Measurements from ENCODE around the gene CCR2.

CCR2 gene

DNA sequence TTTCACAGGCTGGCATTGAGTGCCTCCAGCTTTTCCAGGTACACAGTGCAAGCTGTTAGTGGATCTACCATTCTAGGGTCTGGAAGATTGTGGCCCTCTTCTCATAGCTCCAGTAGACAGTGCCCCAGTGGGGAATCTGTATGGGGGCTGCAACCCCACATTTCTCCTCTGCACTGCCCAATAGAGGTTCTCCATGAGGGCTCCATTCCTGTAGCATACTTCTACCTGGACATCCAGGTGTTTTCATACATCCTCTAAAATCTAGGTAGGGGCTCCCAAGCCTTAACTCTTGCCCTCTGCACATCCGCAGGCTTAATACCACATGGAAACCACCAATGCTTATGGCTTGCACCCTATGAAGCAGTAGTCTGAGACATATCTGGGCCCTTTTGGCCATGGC is 15.1 kb upstream of the CCR2 start:
- no peak for DNase-seq
- Mint-ChIP-seq H3K4me1 (no peaks in the 10 kb centered on the region), H3K9me3 (peaks cover 15 to 19% of the 10 kb centered on the region in 2 donors), H3K27ac (no peak overlapping the region), H3K4me3 (no peak overlapping the region), H3K27me3 (no peaks in the 10 kb centered on the region), H3K36me3 (peaks cover 5 to 7% of the 10 kb centered on the region in 2 donors)
- no peak for ATAC-seq (replicated peaks)

DNA sequence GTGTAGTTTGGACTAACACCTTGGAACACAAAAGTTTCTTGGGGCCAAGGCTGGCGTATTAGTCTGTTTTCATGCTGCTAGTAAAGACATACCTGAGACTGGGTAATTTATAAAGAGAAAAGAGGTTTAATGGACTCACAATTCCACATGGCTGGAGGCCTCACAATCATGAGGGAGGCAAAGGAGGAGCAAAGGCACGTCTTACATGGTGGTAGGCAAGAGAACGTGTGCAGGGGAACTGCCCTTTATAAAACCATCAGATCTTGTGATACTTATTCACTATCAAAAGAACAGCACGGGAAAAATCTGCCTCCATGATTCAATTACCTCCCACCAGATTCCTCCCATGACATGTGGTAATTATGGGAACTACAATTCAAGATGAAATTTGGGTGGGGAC is 9.4 kb upstream of the CCR2 start:
- H3K27me3 Mint-ChIP-seq: no peaks in the 10 kb centered on the region
- H3K27ac Mint-ChIP-seq: no peak overlapping the region
- no peak for DNase-seq
- H3K4me3 Mint-ChIP-seq: no peak overlapping the region
- no peak for ATAC-seq (replicated peaks)
- peaks cover 10 to 11% of the 10 kb centered on the region in 2 donors for H3K4me1 Mint-ChIP-seq
- H3K9me3 Mint-ChIP-seq: peaks cover 5 to 10% of the 10 kb centered on the region in 2 donors
- H3K36me3 Mint-ChIP-seq: peaks cover 0 to 1% of the 10 kb centered on the region in 2 donors

DNA sequence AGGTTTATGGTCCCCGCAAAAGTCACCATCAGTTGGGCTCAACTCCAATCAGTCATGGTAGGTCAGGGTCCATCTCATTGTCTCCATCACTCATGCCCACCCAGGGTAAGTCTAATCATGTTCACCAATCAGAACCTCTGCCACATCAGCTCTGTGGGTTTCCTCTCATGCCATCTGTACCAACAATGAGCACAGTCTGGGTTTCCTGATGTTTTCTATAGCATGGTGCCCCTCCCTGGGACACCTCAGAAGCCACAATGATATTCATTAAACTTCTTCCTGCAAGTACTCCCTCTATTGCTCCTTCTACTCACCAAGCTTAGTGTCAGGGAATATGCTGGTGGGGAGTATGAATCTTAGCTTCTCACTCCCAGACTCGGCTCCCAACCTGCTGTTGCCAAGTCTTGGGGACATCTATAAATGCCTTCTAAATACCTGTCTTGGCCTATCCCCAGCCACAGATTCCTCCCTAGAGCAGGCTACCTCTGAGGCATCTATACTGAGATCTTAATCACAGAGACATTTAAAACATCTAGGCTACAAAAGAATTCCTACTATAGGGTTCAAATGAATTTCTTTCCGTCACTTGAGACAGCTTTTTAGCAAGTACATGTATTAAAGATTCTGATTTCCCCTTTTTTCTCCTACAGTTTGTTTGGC is 5.0 kb upstream of the CCR2 start:
- Mint-ChIP-seq H3K4me3 (no peak overlapping the region), H3K36me3 (no peaks in the 10 kb centered on the region), H3K27ac (peak overlapping the region; percentile 21), H3K9me3 (no peaks in the 10 kb centered on the region), H3K27me3 (no peaks in the 10 kb centered on the region), H3K4me1 (peaks cover 40 to 52% of the 10 kb centered on the region in 2 donors)
- ATAC-seq (replicated peaks) (no peak), DNase-seq (no peak)

DNA sequence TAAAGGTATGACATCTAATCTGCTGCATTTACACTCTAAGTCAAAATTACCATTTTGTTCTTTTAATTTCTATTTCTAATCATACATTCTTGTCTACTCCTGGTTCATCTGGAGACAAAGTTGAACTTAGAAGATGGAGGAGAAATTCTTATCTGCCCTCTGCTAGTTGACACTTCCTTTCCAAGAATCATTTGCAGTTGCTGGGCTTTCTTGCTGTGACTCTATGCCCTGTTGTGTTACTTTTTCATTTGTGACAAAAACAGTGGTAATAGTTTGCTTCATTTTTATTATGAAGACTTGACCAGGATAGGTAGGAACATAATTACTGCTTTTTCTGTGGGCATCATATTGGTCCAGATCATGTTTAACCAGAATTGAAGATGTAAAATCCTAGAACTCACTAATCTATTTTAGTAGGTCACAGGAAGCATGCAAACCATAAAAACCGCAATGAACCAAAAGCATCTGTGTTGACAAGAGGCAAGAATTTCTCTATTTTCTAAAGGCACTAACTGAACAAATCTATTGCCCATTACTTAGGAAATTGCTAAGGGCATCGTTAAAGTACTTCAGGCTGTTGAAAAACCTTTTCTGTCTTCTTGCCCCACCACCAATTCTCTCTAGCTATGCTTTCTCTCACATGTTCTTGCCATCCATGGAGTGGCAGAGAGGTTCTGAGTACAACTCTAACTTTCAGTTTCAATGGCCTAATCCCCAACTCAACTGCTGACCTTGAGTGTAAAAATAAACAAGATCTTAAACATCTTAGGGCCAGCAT is 4.2 kb upstream of the CCR2 start:
- Mint-ChIP-seq H3K27ac (no peak overlapping the region), H3K27me3 (no peaks in the 10 kb centered on the region), H3K4me1 (peaks cover 44 to 59% of the 10 kb centered on the region in 2 donors), H3K4me3 (no peak overlapping the region), H3K36me3 (no peaks in the 10 kb centered on the region), H3K9me3 (no peaks in the 10 kb centered on the region)
- peak; percentile 38 to 66 for ATAC-seq (replicated peaks)
- DNase-seq: no peak

DNA sequence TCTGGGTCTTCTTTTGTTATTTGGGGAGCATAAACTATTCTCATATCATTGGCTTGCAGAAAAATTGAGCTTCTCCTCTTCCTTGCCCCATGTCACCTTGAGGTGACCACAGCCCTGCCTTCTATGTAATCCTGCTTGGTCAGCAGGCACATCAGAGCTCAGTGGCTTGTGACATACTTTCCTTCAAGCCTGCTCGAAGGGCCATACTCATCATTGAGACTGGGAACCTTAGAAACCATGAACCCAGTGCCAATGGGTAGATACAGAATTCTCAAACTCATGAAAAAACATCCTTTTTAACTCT is 3.7 kb upstream of the CCR2 start:
- Mint-ChIP-seq H3K27me3 (peaks cover 0 to 4% of the 10 kb centered on the region in 2 donors), H3K36me3 (no peaks in the 10 kb centered on the region), H3K4me1 (peaks cover 47 to 65% of the 10 kb centered on the region in 2 donors), H3K27ac (no peak overlapping the region), H3K9me3 (no peaks in the 10 kb centered on the region), H3K4me3 (no peak overlapping the region)
- ATAC-seq (replicated peaks) (peak in 1 of 2 donors; percentile 16), DNase-seq (no peak)

DNA sequence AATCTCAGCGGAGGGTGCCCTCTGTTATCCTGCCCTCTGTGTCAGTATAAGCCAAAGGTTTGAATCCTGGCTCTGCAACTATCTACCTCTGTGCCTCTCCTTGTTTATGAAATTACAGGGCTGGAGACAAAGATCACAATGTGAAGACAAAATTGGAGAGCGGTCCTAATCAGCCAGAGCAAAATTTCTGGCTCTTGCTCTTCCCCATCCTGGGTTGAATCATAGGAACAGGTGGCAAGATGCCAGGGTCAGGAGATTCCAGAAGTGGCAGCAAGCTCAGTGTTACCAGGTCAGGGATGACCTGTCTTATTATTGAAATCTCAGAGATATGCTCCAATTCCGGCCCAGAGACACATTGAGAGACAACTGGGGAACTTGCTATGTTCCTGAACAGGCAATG is 2.3 kb upstream of the CCR2 start:
- peaks cover 6 to 7% of the 10 kb centered on the region in 2 donors for H3K27me3 Mint-ChIP-seq
- H3K36me3 Mint-ChIP-seq: peaks cover 0 to 2% of the 10 kb centered on the region in 2 donors
- H3K4me3 Mint-ChIP-seq: no peak overlapping the region
- ATAC-seq (replicated peaks) (no peak), DNase-seq (no peak)
- peaks cover 0 to 2% of the 10 kb centered on the region in 2 donors for H3K9me3 Mint-ChIP-seq
- peaks cover 53 to 74% of the 10 kb centered on the region in 2 donors for H3K4me1 Mint-ChIP-seq
- H3K27ac Mint-ChIP-seq: no peak overlapping the region

DNA sequence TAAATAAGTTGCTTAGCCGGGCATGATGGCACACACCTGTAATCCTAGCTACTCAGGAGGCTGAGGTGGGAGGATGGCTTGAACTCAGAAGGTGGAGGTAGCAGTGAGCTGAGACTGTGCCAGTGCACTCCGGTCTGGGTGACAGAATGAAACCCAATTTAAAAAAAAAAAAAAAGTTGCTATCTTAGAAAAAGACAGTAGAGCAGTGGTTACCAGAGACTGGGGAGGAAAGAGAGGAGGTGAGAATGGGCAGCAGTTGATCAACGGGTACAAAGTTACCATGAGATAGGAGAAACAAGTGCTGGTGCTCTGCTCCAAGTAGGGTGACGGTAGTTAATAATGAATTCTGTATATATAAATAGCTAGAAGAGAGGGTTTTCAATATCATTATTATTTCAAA is 821 bp upstream of the CCR2 start:
- ATAC-seq (replicated peaks): no peak
- Mint-ChIP-seq H3K27me3 (peaks cover 7 to 12% of the 10 kb centered on the region in 2 donors), H3K4me3 (no peak overlapping the region), H3K36me3 (peaks cover 0 to 2% of the 10 kb centered on the region in 2 donors), H3K4me1 (peaks cover 58 to 75% of the 10 kb centered on the region in 2 donors), H3K9me3 (peaks cover 0 to 2% of the 10 kb centered on the region in 2 donors), H3K27ac (peak overlapping the region; percentile 26)
- no peak for DNase-seq

DNA sequence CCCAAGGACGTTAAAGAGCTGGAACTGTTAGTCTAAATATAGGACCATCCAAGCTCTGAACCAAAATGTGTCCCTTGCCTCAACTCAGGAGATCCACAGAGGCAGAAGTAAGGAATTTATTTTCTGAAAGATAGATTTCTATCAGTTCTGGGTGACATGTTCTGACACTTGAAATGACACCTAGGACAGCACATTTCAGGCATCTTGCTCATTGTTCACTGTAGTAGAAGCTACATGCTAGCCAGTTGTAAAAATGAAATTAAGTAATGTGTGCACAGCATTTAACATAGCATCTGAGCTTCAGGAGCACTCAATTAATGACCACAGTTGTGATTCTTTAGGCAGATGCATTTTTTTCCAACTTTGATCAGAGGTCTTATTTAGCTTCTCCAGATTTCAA is 567 bp downstream of the CCR2 start:
- Mint-ChIP-seq H3K27me3 (peaks cover 7 to 12% of the 10 kb centered on the region in 2 donors), H3K36me3 (peaks cover 0 to 2% of the 10 kb centered on the region in 2 donors), H3K4me1 (peaks cover 52 to 69% of the 10 kb centered on the region in 2 donors), H3K4me3 (peak overlapping the region in 1 of 2 donors; percentile 48), H3K27ac (peak overlapping the region; percentile 52), H3K9me3 (peaks cover 0 to 2% of the 10 kb centered on the region in 2 donors)
- no peak for DNase-seq
- no peak for ATAC-seq (replicated peaks)

DNA sequence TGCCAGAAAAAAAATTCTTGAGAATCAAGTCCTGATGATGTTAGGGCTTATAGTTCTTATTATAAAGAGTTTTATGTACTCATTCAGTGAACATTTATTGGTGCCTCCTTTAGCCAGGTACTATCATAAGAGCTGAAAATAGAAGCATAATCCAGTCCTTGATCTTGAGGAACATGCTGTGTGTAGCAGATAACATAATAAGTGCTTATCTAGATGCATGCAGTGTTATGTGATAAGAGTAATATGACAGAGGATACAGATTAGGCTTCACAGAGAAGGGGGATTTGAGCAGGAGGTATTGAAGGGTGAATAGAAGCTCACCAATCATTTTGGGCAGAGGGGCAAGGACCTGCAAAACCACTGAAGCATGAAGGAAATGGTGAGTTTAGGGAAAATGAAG is 1.1 kb downstream of the CCR2 start:
- Mint-ChIP-seq H3K27ac (no peak overlapping the region), H3K27me3 (peaks cover 7 to 12% of the 10 kb centered on the region in 2 donors), H3K9me3 (peaks cover 0 to 2% of the 10 kb centered on the region in 2 donors), H3K4me3 (no peak overlapping the region), H3K4me1 (peaks cover 51 to 67% of the 10 kb centered on the region in 2 donors), H3K36me3 (peaks cover 0 to 2% of the 10 kb centered on the region in 2 donors)
- no peak for ATAC-seq (replicated peaks)
- no peak for DNase-seq

DNA sequence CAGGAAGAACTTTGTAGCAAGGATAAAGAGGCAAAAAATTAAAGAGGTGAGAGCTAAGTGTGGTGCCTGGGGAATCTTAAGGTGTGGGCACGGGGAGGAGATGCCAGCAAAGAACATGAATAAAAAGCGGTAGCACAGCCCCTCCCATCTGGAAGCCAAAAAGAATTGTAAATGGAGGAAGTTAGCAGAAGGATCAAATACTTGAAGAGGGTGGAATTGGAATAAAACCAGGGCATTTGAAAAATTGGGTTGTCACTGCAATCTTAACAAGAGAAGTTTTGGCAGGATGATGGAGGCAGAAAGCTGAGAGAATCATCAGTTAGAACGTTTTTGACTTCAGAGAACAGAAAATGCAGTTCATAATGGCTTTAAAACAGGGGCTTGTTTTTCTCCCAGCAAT is 2.4 kb downstream of the CCR2 start:
- ATAC-seq (replicated peaks): no peak
- H3K27me3 Mint-ChIP-seq: peaks cover 7 to 12% of the 10 kb centered on the region in 2 donors
- peaks cover 51 to 69% of the 10 kb centered on the region in 2 donors for H3K4me1 Mint-ChIP-seq
- no peak overlapping the region for H3K4me3 Mint-ChIP-seq
- no peak for DNase-seq
- peaks cover 0 to 2% of the 10 kb centered on the region in 2 donors for H3K9me3 Mint-ChIP-seq
- peaks cover 0 to 2% of the 10 kb centered on the region in 2 donors for H3K36me3 Mint-ChIP-seq
- H3K27ac Mint-ChIP-seq: no peak overlapping the region

DNA sequence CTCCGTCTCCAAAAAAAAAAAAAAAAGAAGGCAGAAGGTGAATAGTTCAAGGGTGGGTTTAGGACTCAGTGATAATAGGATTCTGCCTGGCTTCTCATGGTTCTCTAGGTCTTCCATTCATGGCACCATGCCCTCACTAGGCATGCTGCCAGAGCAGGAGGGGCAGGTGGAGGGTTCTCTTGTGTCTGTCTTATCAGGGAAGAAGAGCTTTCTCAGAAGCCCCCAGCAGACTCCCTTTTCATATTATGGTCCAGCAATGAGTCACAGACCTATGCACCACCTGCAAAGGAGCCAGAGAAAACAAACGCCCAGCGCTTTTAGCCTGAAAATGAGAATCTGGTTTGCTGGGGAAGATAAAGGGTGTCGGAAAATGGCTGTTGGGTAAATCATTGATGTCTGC is 3.0 kb downstream of the CCR2 start:
- H3K4me1 Mint-ChIP-seq: peaks cover 54 to 70% of the 10 kb centered on the region in 2 donors
- no peak for ATAC-seq (replicated peaks)
- peaks cover 0 to 2% of the 10 kb centered on the region in 2 donors for H3K9me3 Mint-ChIP-seq
- no peak overlapping the region for H3K4me3 Mint-ChIP-seq
- peaks cover 7 to 12% of the 10 kb centered on the region in 2 donors for H3K27me3 Mint-ChIP-seq
- H3K36me3 Mint-ChIP-seq: peaks cover 0 to 2% of the 10 kb centered on the region in 2 donors
- DNase-seq: no peak
- H3K27ac Mint-ChIP-seq: no peak overlapping the region

DNA sequence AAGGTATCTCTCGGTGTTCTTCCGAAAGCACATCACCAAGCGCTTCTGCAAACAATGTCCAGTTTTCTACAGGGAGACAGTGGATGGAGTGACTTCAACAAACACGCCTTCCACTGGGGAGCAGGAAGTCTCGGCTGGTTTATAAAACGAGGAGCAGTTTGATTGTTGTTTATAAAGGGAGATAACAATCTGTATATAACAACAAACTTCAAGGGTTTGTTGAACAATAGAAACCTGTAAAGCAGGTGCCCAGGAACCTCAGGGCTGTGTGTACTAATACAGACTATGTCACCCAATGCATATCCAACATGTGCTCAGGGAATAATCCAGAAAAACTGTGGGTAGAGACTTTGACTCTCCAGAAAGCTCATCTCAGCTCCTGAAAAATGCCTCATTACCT is 4.6 kb downstream of the CCR2 start:
- Mint-ChIP-seq H3K27ac (no peak overlapping the region), H3K36me3 (peaks cover 0 to 2% of the 10 kb centered on the region in 2 donors), H3K4me1 (peaks cover 46 to 61% of the 10 kb centered on the region in 2 donors), H3K9me3 (peaks cover 0 to 2% of the 10 kb centered on the region in 2 donors), H3K4me3 (no peak overlapping the region), H3K27me3 (peaks cover 7 to 12% of the 10 kb centered on the region in 2 donors)
- ATAC-seq (replicated peaks) (no peak), DNase-seq (no peak)

DNA sequence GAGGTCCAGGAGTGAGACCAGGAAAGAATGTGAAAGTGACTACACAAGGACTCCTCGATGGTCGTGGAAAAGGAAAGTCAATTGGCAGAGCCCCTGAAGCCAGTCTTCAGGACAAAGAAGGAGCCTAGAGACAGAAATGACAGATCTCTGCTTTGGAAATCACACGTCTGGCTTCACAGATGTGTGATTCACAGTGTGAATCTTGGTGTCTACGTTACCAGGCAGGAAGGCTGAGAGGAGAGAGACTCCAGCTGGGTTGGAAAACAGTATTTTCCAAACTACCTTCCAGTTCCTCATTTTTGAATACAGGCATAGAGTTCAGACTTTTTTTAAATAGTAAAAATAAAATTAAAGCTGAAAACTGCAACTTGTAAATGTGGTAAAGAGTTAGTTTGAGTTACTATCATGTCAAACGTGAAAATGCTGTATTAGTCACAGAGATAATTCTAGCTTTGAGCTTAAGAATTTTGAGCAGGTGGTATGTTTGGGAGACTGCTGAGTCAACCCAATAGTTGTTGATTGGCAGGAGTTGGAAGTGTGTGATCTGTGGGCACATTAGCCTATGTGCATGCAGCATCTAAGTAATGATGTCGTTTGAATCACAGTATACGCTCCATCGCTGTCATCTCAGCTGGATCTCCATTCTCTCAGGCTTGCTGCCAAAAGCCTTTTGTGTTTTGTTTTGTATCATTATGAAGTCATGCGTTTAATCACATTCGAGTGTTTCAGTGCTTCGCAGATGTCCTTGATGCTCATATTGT is 6.0 kb downstream of the CCR2 start:
- Mint-ChIP-seq H3K27ac (no peak overlapping the region), H3K4me1 (peaks cover 37 to 47% of the 10 kb centered on the region in 2 donors), H3K4me3 (no peak overlapping the region), H3K9me3 (peaks cover 0 to 2% of the 10 kb centered on the region in 2 donors), H3K36me3 (peaks cover 0 to 2% of the 10 kb centered on the region in 2 donors), H3K27me3 (peaks cover 7 to 11% of the 10 kb centered on the region in 2 donors)
- ATAC-seq (replicated peaks) (peak; percentile 88 to 94), DNase-seq (peak; percentile 34)

DNA sequence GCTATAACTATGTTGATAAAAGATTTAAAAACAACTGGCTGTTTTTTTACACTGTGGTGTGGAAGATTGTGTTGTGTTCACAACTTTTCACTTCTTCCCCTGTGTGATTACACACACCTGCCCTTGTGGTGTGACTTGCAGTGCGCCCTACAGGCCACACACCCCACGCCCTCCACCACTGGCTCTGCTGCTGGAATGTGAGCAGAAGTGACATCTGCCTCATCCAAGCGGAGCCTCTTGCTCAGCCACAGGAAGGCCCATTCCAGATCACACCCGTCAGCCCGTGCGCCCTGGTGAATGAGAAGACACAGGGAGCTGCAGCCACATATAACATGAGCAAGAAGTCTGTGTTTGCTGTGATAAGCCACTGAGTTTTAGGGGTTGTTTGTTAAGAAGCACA is 7.0 kb downstream of the CCR2 start:
- H3K4me1 Mint-ChIP-seq: peaks cover 31 to 42% of the 10 kb centered on the region in 2 donors
- H3K27me3 Mint-ChIP-seq: peaks cover 5 to 6% of the 10 kb centered on the region in 2 donors
- no peak for ATAC-seq (replicated peaks)
- no peak for DNase-seq
- H3K36me3 Mint-ChIP-seq: peaks cover 0 to 2% of the 10 kb centered on the region in 2 donors
- H3K9me3 Mint-ChIP-seq: peaks cover 0 to 2% of the 10 kb centered on the region in 2 donors
- no peak overlapping the region for H3K27ac Mint-ChIP-seq
- no peak overlapping the region for H3K4me3 Mint-ChIP-seq

Data from stimulated activated naive B cell treated with anti-CD40 and anti-IgM and Interleukin-4, amounts not matched to agents 10 μg/mL and 1 μg/mL and 100 μg/mL, for 72 hours (primary cell).